B cell (primary cell): ENCODE results near the gene THBS2. TPM values are rescaled to one million over a fixed set of nuclear protein-coding genes. Genes with fewer than 3 reads are reported as not detected.

ENCODE experiments used
- ATAC-seq: fragments of 200-7000 bp; cut with Tn5 transposase; one replicate; pipeline ENCODE4 v1.10.0; 2021; ENCODE audit warnings: low read depth, mild to moderate bottlenecking, moderate number of reproducible peaks, moderate library complexity
- CTCF ChIA-PET: fragments of 350-600 bp; sonication (Branson Sonifier 250); formaldehyde crosslinking; loops from one replicate; lab custom pipeline; 2021; ENCODE audit warnings: antibody characterized with exemption, inconsistent platforms; lab: Charles Lee
- POLR2A ChIA-PET: fragments of 350-600 bp; sonication (Branson Sonifier 250); formaldehyde crosslinking; loops from one replicate; lab custom pipeline; 2021; ENCODE audit warnings: antibody characterized with exemption; lab: Charles Lee
- DNase-seq: peaks from one replicate; pipeline ENCODE4 v3.0.0; 2013
- H2AFZ ChIP-seq: 2 replicates; pipeline ENCODE4 v1.6.1; 2012; ENCODE audit warnings: mild to moderate bottlenecking, low read depth, low read length; ENCODE audit not compliant: insufficient read depth, poor library complexity, severe bottlenecking
- H3K27ac ChIP-seq, 2 donors: 1 replicate in 1 of 2; 2 replicates in 1 of 2; pipeline ENCODE4 v1.5.1; 2012 to 2013; ENCODE audit warnings: low read length in 2 of 2, mild to moderate bottlenecking in 2 of 2, moderate library complexity in 1 of 2
- H3K27me3 ChIP-seq, 4 experiments: fragments of 200-600 bp in 1 of 4; sonication (generic) in 1 of 4; replicated peaks in 1 of 4; 1 replicate in 2 of 4; 2 replicates in 2 of 4; pipeline versions ENCODE4 v1.6.1 to v1.7.0; 2013 to 2016; ENCODE audit warnings: low read length in 3 of 4, mild to moderate bottlenecking in 2 of 4, mixed read lengths in 1 of 4, moderate library complexity in 1 of 4; ENCODE audit not compliant: insufficient read depth in 4 of 4, control insufficient read depth in 3 of 4; ENCODE audit errors: control extremely low read depth in 1 of 4
- H3K36me3 ChIP-seq, 2 experiments: replicated peaks in 1 of 2; 1 replicate in 1 of 2; 2 replicates in 1 of 2; pipeline versions ENCODE4 v1.6.1 to v1.7.1; 2013; ENCODE audit warnings: low read length in 1 of 2; ENCODE audit not compliant: insufficient read depth in 2 of 2, control insufficient read depth in 1 of 2; ENCODE audit errors: control extremely low read depth in 1 of 2, extremely low read depth in 1 of 2
- H3K4me1 ChIP-seq, 2 donors: fragments of 200-600 bp in 1 of 2; sonication (generic) in 1 of 2; 1 replicate in 1 of 2; 2 replicates in 1 of 2; pipeline versions ENCODE4 v1.5.1 to v1.6.1; 2013 to 2017; ENCODE audit warnings: low read length in 2 of 2; ENCODE audit not compliant: control insufficient read depth in 2 of 2, insufficient read depth in 2 of 2
- H3K4me2 ChIP-seq: replicated peaks from 2 replicates; pipeline ENCODE3; 2012; ENCODE audit warnings: mild to moderate bottlenecking, low read depth, low read length; ENCODE audit not compliant: poor library complexity, severe bottlenecking
- H3K4me3 ChIP-seq, 5 experiments: fragments of 200-600 bp in 1 of 5; sonication (generic) in 1 of 5; 1 replicate in 3 of 5; 2 replicates in 2 of 5; pipeline versions ENCODE4 v1.5.1 to v1.7.0; 2011 to 2016; ENCODE audit warnings: low read length in 4 of 5, mild to moderate bottlenecking in 4 of 5, low read depth in 2 of 5, control low read depth in 1 of 5, moderate library complexity in 1 of 5; ENCODE audit not compliant: insufficient read depth in 1 of 5; ENCODE audit errors: control extremely low read depth in 1 of 5, extremely low read depth in 1 of 5
- H3K79me2 ChIP-seq: fragments of 200-600 bp; sonication (generic); one replicate; pipeline ENCODE4 v1.6.0; 2016; ENCODE audit warnings: low read length; ENCODE audit not compliant: control insufficient read depth, insufficient read depth
- H3K9ac ChIP-seq: fragments of 200-600 bp; sonication (generic); 2 replicates; pipeline ENCODE4 v1.6.1; 2017; ENCODE audit warnings: mild to moderate bottlenecking, low read length, moderate library complexity
- H3K9me3 ChIP-seq, 3 donors: one replicate each; pipeline versions ENCODE4 v1.6.1 to v1.7.1; 2013; ENCODE audit warnings: low read length in 2 of 3; ENCODE audit not compliant: control insufficient read depth in 2 of 3, insufficient read depth in 1 of 3; ENCODE audit errors: control extremely low read depth in 1 of 3
- H4K20me1 ChIP-seq: 2 replicates; pipeline ENCODE4 v1.6.0; 2012; ENCODE audit warnings: mild to moderate bottlenecking, low read length; ENCODE audit not compliant: insufficient read depth, control insufficient read depth, poor library complexity, severe bottlenecking
- H3K27ac Mint-ChIP-seq: one replicate; pipeline ENCODE4 v1.8.0; 2021; ENCODE audit warnings: mixed read lengths
- H3K27me3 Mint-ChIP-seq: one replicate; pipeline ENCODE4 v1.8.0; 2021; ENCODE audit warnings: mixed read lengths
- H3K4me1 Mint-ChIP-seq: one replicate; pipeline ENCODE4 v1.8.0; 2021; ENCODE audit warnings: mixed read lengths
- H3K4me3 Mint-ChIP-seq: one replicate; pipeline ENCODE4 v1.8.0; 2021; ENCODE audit warnings: mixed read lengths
- H3K9me3 Mint-ChIP-seq: one replicate; pipeline ENCODE4 v1.8.0; 2022; ENCODE audit warnings: mixed read lengths; ENCODE audit not compliant: insufficient read depth
- EZH2 ChIP-seq: IDR thresholded peaks from 2 replicates; pipeline ENCODE4 v1.6.1; 2012; ENCODE audit warnings: borderline replicate concordance, low read depth, mild to moderate bottlenecking, moderate library complexity, low read length; ENCODE audit not compliant: insufficient read depth, poor library complexity, severe bottlenecking
- intact Hi-C: fragments of 100-400 bp; cut with micrococcal nuclease; formaldehyde crosslinking; loops from one replicate; pipeline ENCODE4 v1.10.0; 2022
- polyA plus RNA-seq: library from polyadenylated mRNA; depleted of rRNA; stranded (reverse); fragments of >200 nt; gene quantifications from 2 replicates; pipeline ENCODE4 v1.2.3, GENCODE V29; 2012
- total RNA-seq, 2 donors: library from RNA; stranded (reverse); fragments of 120-200 nt in 1 of 2; gene quantifications; 1 replicate in 1 of 2; 2 replicates in 1 of 2; pipeline versions ENCODE4 v1.2.3 to v1.2.4, GENCODE V29; 2013 to 2022
- TF ChIP-seq, protein P1 (sequence below): fragments of 200-600 bp; IDR thresholded peaks from one replicate; pipeline ENCODE4 v1.8.0; 2022; ENCODE audit warnings: antibody characterized with exemption, mild to moderate bottlenecking

THBS2 gene
- total and polyA plus RNA-seq, 2 donors (not counting 1 experiment from before 2014, with no cell fraction given) = not detected

GRCh38 chr6:169207482-169207881, 46.2 kb downstream of the THBS2 start:
- intact Hi-C loops = no loop called here
- CTCF ChIA-PET = no interaction called here

More at GRCh38 chr6:169207482-169207881, 46.2 kb downstream of the THBS2 start:
- no peak for TF ChIP-seq EZH2
- TF ChIP-seq, protein P1, sequence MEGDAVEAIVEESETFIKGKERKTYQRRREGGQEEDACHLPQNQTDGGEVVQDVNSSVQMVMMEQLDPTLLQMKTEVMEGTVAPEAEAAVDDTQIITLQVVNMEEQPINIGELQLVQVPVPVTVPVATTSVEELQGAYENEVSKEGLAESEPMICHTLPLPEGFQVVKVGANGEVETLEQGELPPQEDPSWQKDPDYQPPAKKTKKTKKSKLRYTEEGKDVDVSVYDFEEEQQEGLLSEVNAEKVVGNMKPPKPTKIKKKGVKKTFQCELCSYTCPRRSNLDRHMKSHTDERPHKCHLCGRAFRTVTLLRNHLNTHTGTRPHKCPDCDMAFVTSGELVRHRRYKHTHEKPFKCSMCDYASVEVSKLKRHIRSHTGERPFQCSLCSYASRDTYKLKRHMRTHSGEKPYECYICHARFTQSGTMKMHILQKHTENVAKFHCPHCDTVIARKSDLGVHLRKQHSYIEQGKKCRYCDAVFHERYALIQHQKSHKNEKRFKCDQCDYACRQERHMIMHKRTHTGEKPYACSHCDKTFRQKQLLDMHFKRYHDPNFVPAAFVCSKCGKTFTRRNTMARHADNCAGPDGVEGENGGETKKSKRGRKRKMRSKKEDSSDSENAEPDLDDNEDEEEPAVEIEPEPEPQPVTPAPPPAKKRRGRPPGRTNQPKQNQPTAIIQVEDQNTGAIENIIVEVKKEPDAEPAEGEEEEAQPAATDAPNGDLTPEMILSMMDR = no peak
- Histone ChIP-seq H3K9me3 (peaks cover 0 to 21% (median 12%) of the 10 kb centered on the region in 3 donors), H3K4me1 (peaks cover 2 to 3% of the 10 kb centered on the region in 2 donors), H3K4me3 (no peak overlapping the region), H2AFZ (no peak overlapping the region), H3K79me2 (no peaks in the 10 kb centered on the region), H3K36me3 (no peaks in the 10 kb centered on the region), H3K9ac (no peak overlapping the region), H3K27ac (no peak overlapping the region), H4K20me1 (no peaks in the 10 kb centered on the region), H3K27me3 (peaks cover 0 to 4% (median 0%) of the 10 kb centered on the region in 4 experiments), H3K4me2 (no peak overlapping the region)
- H3K4me3 Mint-ChIP-seq = no peak overlapping the region
- H3K4me1 Mint-ChIP-seq = peaks cover 8% of the 10 kb centered on the region
- no peak overlapping the region for H3K27ac Mint-ChIP-seq
- H3K9me3 Mint-ChIP-seq = peaks cover 12% of the 10 kb centered on the region
- POLR2A ChIA-PET = no interaction called here
- no peaks in the 10 kb centered on the region for H3K27me3 Mint-ChIP-seq
- ATAC-seq = no peak
- DNase-seq = no peak
